Measurements from ENCODE around the gene DAG1.

- no peak for TF ChIP-seq CTCF (IDR thresholded peaks at IDR 0.05; ENCODE audit: low read depth, low read length, poor library complexity, severe bottlenecking)
- no peak for TF ChIP-seq EZH2phosphoT487 (IDR thresholded peaks at IDR 0.05; ENCODE audit: borderline replicate concordance, low read length)
These were observed 8.5 kb upstream of the DAG1 start for GRCh38 chr3:49461443-49462171.
